ENCODE results near the gene CIC. TPM values are rescaled to one million over a fixed set of nuclear protein-coding genes. Genes with fewer than 3 reads are reported as not detected.

The CIC gene
- total and polyA plus RNA-seq, 9 of the 15 experiments (the other 6 are each of a cell fraction or from before 2014, with no cell fraction given) = 0.07 to 44.7 (median 8.6) TPM

GRCh38 chr19:42287017-42287826, 18.2 kb downstream of the CIC start:
- no peak overlapping the region for H2AFZ ChIP-seq (ENCODE audit: low read depth, low read length)
- H3K4me1 ChIP-seq (replicated peaks in 1 of 2; ENCODE audit: control insufficient read depth in 2 of 2, insufficient read depth in 2 of 2, low read length in 2 of 2) = peaks cover 28 to 79% of the 10 kb centered on the region in 2 experiments
- no peaks in the 10 kb centered on the region for H3K9me1 ChIP-seq (ENCODE audit: control insufficient read depth, insufficient read depth, low read length)
- peaks cover 37% of the 10 kb centered on the region for H3K79me2 ChIP-seq (ENCODE audit: control insufficient read depth, insufficient read depth, low read length)
- BruUV-seq (replicated peaks) = no TSS peak
- no peaks in the 10 kb centered on the region for H3K9me3 ChIP-seq (replicated peaks; ENCODE audit: control insufficient read depth, insufficient read depth, low read depth, low read length)
- WGBS (ENCODE audit: insufficient coverage, low coverage, missing lambda C conversion rate) = 93% methylated on average over 25 of the region's 30 CpGs
- no peak for FAIRE-seq
- intact Hi-C loops (cut with micrococcal nuclease) = no loop called here
- H4K20me1 ChIP-seq (replicated peaks; ENCODE audit: control insufficient read depth, insufficient read depth, low read length) = 0 out of 2 replicates have a peak, but pooled peaks cover 8% of the 10 kb centered on the region
- no peak for DNase-seq (ENCODE audit: extremely low read depth in 1 of 4, low spot score in 3 of 4)
- no peak for ATAC-seq
- in situ Hi-C loops (cut with MboI) = no loop called here
- TF ChIP-seq POLR2G (IDR thresholded peaks at IDR 0.05; ENCODE audit: low read depth, low read length) = 0 out of 2 replicates have a peak, but pooled peaks have one; percentile 18
- TF ChIP-seq ZNF316 (IDR thresholded peaks at IDR 0.05) = 0 out of 2 replicates have a peak, but pooled peaks have one; percentile 89
- no peak for TF ChIP-seq SMARCE1 (IDR thresholded peaks at IDR 0.05)
- 0 out of 6 replicates have a peak, but pooled peaks of 1 of the 3 experiments have one; percentile 2 for TF ChIP-seq CTCF (IDR thresholded peaks at IDR 0.05 in 2 of 3, conservative IDR thresholded peaks at IDR 0.05 in 1 of 3; ENCODE audit: insufficient read depth in 2 of 3, low read depth in 1 of 3, low read length in 3 of 3)
- ChIA-PET CTCF (ENCODE audit: low intra/inter-chr PET ratio) (no interaction called here), POLR2A (interaction anchor here (0.6 to 1.2 kb wide), 4 partner anchors 9 to 98 kb away, joined by 3 to 4 read pairs (median 3); partner anchors contain the start of genes PAFAH1B3 and PRR19)
- H3K27me3 ChIP-seq (ENCODE audit: control insufficient read depth in 2 of 2, insufficient read depth in 2 of 2, low read length in 2 of 2) = no peaks in the 10 kb centered on the region; a peak in 1 of 5 replicates
- H3K27ac ChIP-seq (ENCODE audit: extremely low read depth, low read depth, low read length) = no peak overlapping the region
- no peak overlapping the region for H3K4me2 ChIP-seq (ENCODE audit: insufficient read depth, low read length)
- H3K4me3 ChIP-seq = no peak overlapping the region
- H3K9ac ChIP-seq (ENCODE audit: insufficient read depth in 1 of 2, low read depth in 2 of 2, low read length in 2 of 2) = peak overlapping the region in 1 of 2 experiments; percentile 21; a peak in 1 of 4 replicates
- H3K36me3 ChIP-seq (ENCODE audit: control insufficient read depth, insufficient read depth, low read length) = peaks cover 57% of the 10 kb centered on the region; the same call in 2 of the 3 replicates
